Measurements from ENCODE around the gene SLC6A6.

DNA sequence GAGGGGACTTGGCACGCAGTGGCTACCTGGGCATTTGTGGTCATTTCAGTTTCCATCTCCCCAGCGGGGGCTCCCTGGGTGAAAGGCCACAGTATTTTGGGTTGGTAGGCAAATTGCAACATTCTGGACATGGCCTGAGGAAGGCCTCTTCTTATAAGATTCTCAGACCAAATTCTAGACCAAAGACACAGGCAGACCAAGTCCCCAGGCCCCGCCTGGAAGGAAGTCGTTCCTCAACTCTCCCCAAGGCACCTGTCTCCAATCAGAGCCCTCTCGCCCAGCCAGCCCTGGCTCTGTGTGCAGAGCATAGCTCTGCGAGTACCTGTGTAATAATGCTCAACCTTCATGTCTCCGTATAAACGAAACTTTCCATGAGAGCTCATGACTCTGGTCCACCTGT is 84.7 kb downstream of the SLC6A6 start:
- TF ChIP-seq, protein P1, sequence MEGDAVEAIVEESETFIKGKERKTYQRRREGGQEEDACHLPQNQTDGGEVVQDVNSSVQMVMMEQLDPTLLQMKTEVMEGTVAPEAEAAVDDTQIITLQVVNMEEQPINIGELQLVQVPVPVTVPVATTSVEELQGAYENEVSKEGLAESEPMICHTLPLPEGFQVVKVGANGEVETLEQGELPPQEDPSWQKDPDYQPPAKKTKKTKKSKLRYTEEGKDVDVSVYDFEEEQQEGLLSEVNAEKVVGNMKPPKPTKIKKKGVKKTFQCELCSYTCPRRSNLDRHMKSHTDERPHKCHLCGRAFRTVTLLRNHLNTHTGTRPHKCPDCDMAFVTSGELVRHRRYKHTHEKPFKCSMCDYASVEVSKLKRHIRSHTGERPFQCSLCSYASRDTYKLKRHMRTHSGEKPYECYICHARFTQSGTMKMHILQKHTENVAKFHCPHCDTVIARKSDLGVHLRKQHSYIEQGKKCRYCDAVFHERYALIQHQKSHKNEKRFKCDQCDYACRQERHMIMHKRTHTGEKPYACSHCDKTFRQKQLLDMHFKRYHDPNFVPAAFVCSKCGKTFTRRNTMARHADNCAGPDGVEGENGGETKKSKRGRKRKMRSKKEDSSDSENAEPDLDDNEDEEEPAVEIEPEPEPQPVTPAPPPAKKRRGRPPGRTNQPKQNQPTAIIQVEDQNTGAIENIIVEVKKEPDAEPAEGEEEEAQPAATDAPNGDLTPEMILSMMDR (IDR thresholded peaks at IDR 0.05), result no peak
- no peak for TF ChIP-seq POLR2A (IDR thresholded peaks at IDR 0.05)

Measured in esophagus squamous epithelium (tissue), 4 donors.